ENCODE measurements around the gene PPP1R37. TPM values are rescaled to one million over a fixed set of nuclear protein-coding genes. Genes with fewer than 3 reads are reported as not detected.

Gene PPP1R37
- total RNA-seq, 2 donors from 2014 or later, result 19.6 to 22.6 TPM

- no peak for DNase-seq (ENCODE audit: low spot score)
- no peak for TF ChIP-seq CTCF (IDR thresholded peaks at IDR 0.05)
- no peak overlapping the region for H3K27ac ChIP-seq
- H3K4me1 ChIP-seq (ENCODE audit: control insufficient read depth in 1 of 2, low read depth in 2 of 2), result no peaks in the 10 kb centered on the region
- no peak overlapping the region for H3K4me3 ChIP-seq
- no peaks in the 10 kb centered on the region for H3K9me3 ChIP-seq
- H3K27me3 ChIP-seq (replicated peaks; ENCODE audit: insufficient read depth), result no peaks in the 10 kb centered on the region
- no peaks in the 10 kb centered on the region for H3K36me3 ChIP-seq
- ATAC-seq (ENCODE audit: insufficient number of reproducible peaks, low FRiP score, low read depth), result no peak
Measured at GRCh38 chr19:45125360-45125759, 32.4 kb downstream of the PPP1R37 start.

GRCh38 chr19:45125975-45126493, 33.1 kb downstream of the PPP1R37 start:
- Histone ChIP-seq H3K9me3 (no peaks in the 10 kb centered on the region), H3K27me3 (replicated peaks; ENCODE audit: insufficient read depth) (no peaks in the 10 kb centered on the region), H3K4me1 (ENCODE audit: control insufficient read depth in 1 of 2, low read depth in 2 of 2) (no peaks in the 10 kb centered on the region), H3K4me3 (no peak overlapping the region), H3K36me3 (no peaks in the 10 kb centered on the region), H3K27ac (no peak overlapping the region)
- TF ChIP-seq CTCF (IDR thresholded peaks at IDR 0.05), result peak; percentile 24
- DNase-seq (ENCODE audit: low spot score) (no peak), ATAC-seq (ENCODE audit: insufficient number of reproducible peaks, low FRiP score, low read depth) (no peak)

- ATAC-seq (ENCODE audit: insufficient number of reproducible peaks, low FRiP score, low read depth), result no peak
Measured at GRCh38 chr19:45126654-45127053, 33.7 kb downstream of the PPP1R37 start.

GRCh38 chr19:45128146-45128545, 35.2 kb downstream of the PPP1R37 start:
- H3K9me3 ChIP-seq, result no peaks in the 10 kb centered on the region
- TF ChIP-seq CTCF (IDR thresholded peaks at IDR 0.05), result no peak

More at GRCh38 chr19:45126654-45127053, 33.7 kb downstream of the PPP1R37 start:
- no peak for DNase-seq (ENCODE audit: low spot score)
- Histone ChIP-seq H3K27ac (no peak overlapping the region), H3K4me1 (ENCODE audit: control insufficient read depth in 1 of 2, low read depth in 2 of 2) (no peaks in the 10 kb centered on the region), H3K36me3 (no peaks in the 10 kb centered on the region), H3K27me3 (replicated peaks; ENCODE audit: insufficient read depth) (no peaks in the 10 kb centered on the region), H3K9me3 (no peaks in the 10 kb centered on the region), H3K4me3 (no peak overlapping the region)
- TF ChIP-seq CTCF (IDR thresholded peaks at IDR 0.05), result no peak

GRCh38 chr19:45128806-45129205, 35.8 kb downstream of the PPP1R37 start:
- Histone ChIP-seq H3K27me3 (replicated peaks; ENCODE audit: insufficient read depth) (no peaks in the 10 kb centered on the region), H3K27ac (no peak overlapping the region), H3K4me1 (ENCODE audit: control insufficient read depth in 1 of 2, low read depth in 2 of 2) (no peaks in the 10 kb centered on the region), H3K9me3 (no peaks in the 10 kb centered on the region), H3K36me3 (no peaks in the 10 kb centered on the region), H3K4me3 (no peak overlapping the region)
- DNase-seq (ENCODE audit: low spot score), result no peak
- TF ChIP-seq CTCF (IDR thresholded peaks at IDR 0.05), result no peak
- no peak for ATAC-seq (ENCODE audit: insufficient number of reproducible peaks, low FRiP score, low read depth)

More at GRCh38 chr19:45128146-45128545, 35.2 kb downstream of the PPP1R37 start:
- Histone ChIP-seq H3K4me3 (no peak overlapping the region), H3K36me3 (no peaks in the 10 kb centered on the region), H3K4me1 (ENCODE audit: control insufficient read depth in 1 of 2, low read depth in 2 of 2) (no peaks in the 10 kb centered on the region), H3K27ac (no peak overlapping the region), H3K27me3 (replicated peaks; ENCODE audit: insufficient read depth) (no peaks in the 10 kb centered on the region)
- ATAC-seq (ENCODE audit: insufficient number of reproducible peaks, low FRiP score, low read depth) (no peak), DNase-seq (ENCODE audit: low spot score) (no peak)
